GM19438 (cell line): Measurements from ENCODE around the gene SMCO3.

Experiments
- ATAC-seq: cut with Tn5 transposase; IDR thresholded peaks from one replicate; pipeline ENCODE4 v1.9.1; 2021; ENCODE audit warnings: low read depth; ENCODE audit not compliant: unreplicated experiment

Gene SMCO3

GRCh38 chr12:14833336-14833735 is 19.4 kb upstream of the SMCO3 start:
- ATAC-seq, result no peak

DNA sequence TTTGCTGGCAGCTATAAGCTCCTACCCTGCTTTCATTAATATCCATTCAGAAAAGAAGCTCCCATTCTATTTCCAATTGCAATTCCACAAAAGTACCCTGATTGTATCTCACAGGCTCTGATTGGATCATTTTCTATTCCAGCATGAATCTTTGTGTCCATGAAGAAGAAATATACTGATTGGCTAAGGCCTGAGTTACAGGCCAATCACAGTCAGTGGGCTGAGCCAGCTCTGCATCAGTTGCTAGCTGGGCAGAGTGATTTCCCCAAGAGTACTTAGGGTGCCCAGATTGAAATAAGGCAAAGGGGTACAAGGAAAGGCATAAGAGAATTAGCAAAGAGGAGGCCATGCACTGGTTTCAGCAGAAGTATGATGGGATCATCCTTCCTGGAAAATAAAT is 14.9 kb upstream of the SMCO3 start:
- peak; percentile 81 for ATAC-seq

DNA sequence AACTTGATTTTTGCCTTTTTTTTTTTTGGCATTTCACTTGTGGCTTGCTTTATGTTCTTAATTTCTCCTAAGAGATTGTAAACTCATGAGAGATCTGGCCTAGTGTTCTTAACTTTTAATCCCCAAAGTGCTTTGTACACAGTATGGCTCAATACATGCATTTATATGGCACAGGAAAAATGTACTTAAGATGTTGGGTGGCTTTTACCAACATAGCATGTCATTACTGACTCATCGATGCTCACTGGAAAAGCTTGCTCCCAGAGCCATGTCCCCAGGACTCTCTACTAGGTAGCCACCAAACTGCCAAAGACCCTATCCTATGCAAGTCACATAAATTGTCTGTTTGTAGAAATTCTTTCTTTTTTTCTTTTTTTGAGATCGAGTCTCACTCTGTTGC is 13.1 kb upstream of the SMCO3 start:
- ATAC-seq, result no peak

DNA sequence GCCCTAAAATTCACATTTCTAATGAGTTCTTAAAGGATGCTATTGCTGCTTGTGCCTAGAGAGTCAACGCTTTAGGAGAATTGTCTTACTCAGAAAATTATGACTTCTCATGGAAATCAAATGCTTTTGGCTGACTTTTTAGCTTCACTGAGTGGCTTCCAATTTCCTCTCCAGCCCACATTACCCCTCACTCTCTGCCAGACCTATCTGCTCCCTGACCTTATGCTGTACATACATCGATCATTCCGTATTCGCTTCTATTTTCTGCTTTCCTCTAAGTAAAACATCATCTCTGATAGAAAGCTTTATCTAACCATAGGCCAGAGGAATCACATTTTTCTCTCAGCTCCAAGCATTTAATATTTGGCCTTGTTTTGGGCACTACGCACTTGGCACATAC is 12.5 kb upstream of the SMCO3 start:
- ATAC-seq, result no peak

DNA sequence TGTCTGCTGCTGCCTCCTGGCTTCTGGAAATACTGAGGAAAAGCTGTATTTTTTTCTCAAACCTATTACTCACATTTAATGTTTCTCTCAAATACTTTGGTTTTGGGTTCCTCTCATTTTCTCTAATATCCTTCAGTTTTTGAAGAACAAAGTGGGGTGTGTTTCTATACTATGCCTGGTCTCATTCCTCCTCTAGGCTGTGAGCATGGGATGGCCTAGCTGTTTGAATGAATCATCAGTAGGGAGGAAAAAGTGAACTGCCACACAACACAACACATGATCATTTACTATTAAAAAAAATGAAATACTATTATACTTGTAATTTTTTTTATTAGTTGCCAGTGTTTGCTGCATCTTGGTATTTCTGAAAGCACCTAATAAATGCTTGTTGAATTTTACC is 11.3 kb upstream of the SMCO3 start:
- no peak for ATAC-seq

DNA sequence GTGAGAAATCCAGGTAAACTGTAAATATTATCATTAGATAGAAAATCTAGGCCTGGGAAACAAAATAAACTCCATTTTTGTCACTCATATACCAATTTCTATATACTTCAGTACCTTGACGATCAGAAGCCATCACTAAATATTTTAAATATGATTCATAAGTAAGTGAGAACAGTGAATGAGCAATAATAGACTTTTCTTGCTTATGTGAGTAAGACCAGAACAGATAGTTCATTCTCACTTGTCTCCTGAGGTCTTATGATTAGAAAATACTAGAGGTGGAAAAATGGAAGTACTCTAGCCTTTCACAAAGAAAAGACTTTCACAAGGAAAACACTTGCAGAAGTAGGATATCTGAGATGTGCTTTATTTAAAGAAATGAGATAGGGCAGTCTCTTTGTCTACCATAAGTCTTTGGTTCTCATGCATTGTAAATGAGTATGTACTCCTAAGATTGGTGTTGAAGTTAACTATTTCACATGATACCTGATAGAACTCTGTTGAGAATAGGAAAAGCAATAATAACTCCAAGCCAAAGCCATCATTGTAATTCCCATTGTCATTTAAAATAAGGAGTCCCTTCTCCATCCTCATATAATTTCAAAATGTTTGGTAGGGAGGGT is 10.1 kb upstream of the SMCO3 start:
- ATAC-seq, result no peak

DNA sequence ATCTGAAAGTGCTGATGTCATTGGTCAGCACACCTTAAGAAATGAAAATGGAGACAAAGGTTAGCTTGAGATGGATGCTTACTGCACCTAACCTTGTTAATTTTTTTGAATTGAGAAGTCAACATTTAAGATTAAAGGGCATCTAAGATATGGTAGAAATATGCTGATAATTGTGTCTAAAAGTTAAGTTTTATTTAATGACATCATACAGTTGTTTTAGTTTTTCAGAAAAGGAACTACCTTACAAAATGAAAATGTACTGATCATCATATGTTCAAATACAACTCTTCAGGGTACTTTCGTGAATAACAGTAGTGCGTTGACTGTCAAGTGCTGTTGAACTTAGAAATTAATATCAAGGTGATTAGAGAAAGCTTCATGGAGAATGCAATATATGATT is 2.5 kb downstream of the SMCO3 start:
- ATAC-seq, result no peak

- no peak for ATAC-seq
Measured at GRCh38 chr12:14810953-14811483, 3.0 kb downstream of the SMCO3 start.

DNA sequence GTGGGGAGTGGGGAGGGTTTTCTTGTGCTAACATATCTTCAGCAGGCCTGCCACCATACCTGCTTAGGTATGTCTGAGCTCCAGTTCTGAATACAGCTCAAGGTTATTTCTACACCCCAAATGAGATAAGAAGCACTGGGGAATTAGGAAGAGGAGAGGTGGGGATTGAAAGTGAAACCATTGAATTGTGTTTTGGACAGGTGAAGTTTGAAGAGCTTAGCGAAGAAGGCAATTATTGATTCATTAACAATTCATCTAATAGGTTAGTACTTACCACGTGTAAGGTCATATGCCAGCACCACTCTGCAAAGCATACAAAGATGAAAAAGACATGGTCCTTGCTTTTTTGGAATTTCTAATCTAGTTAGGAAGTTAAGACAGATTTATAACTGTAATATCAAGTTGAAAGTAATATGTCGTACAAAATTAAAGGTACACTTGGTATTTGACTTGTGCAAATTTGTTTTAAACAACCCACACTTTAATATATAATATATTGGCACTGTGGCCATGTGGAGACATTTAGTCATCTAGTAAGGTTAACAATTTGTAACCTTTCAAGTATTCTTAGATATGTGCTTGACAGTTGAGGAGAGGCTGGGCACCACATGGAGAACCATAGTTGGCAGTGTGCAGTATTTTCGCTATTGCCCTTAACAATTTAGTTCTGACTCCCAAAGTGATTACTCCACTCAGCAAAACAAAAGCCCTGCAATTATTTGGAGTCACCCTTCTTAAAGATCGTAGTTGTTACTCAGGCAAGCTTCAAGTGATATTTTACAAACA is 3.6 kb downstream of the SMCO3 start:
- no peak for ATAC-seq

DNA sequence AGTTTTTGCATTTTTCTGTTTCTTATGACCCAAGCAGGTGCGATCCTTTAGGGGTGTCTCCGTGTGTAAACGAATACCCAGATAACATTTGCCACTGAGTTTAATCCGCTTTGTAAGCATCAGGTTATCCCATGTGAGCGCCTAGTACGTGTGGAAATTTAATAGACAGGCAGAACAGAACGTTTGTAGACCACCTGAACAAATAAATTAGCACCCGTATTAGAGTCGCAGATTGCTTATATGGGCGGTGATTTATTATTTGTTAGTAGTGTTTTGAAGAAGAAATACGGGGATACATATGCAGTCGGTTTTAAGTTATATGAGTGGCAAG is 10.2 kb downstream of the SMCO3 start:
- ATAC-seq, result peak; percentile 24

DNA sequence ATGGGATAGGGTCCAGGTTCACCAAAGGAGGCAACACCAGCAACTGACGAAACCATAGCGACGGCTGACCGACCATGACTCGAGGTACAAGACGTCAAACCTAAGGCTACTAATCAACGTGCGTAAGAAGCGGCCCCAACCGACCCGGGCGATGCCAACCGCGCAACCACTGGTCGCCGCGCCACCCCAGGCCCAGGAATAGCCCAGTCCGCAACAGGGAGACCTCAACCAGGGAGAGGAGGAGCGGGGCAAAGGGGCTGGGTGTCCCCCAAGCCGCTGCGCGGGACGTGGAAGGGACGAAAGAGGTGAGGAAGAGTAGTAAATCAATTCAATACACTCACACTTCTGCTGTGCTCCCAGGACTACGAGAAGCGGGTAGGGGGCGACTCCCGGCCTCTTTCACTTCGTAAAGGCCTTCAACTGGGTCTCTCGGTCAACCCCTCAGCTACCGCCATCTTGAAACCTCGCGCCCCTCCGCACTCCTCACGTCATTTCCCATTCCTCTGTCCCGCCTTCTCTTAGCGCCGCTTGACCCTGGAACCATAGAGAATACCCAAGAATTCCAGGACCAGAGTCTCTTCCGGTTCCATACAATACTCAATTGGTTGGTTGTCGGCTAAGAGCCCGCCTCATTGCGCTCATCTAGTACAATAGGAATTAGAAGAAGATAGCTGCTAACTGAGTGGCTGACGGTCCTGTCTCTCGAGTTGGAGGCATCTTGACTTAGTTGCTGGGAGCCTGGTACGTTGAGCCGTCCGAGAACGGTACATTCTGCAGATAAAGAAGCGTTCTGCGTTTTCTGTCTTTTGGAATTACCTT is 10.8 kb downstream of the SMCO3 start, which contains the start of the genes C12orf60 and WBP11:
TSS of gene C12orf60 (plus strand) at position 660 of the 819 bp plus-strand sequence. CDS start 19,266 bp downstream, outside the sequence.
TSS of gene WBP11 (minus strand) at position 468 of the 819 bp plus-strand sequence. CDS start 2,095 bp downstream, outside the sequence.
- ATAC-seq, result peak; percentile 99

- ATAC-seq, result no peak
Measured at GRCh38 chr12:14802721-14803010, 11.3 kb downstream of the SMCO3 start.

- ATAC-seq, result no peak
Measured at GRCh38 chr12:14802247-14802646, 11.7 kb downstream of the SMCO3 start.

DNA sequence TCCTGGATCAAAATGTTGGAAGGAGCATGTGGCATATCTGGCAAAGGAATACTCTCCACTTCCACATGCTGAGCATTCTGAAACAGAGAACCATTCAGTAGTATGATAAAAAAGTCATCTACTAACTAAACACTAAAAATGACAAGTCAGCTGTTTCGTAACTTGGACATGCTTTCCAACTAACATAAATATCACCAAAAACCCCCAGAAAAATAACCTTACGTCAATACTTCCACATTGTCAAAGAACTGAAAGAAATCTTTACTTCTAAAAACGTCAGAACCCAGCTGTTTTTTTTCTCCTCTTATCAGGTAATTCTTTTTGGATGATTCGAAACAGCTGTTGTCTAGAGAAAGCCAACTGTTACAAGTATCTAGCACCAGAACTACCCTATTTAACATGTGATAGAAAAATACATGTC is 18.9 kb downstream of the SMCO3 start:
- ATAC-seq, result no peak

- no peak for ATAC-seq
Measured at GRCh38 chr12:14785568-14785967, 28.4 kb downstream of the SMCO3 start.

- ATAC-seq, result no peak
Measured at GRCh38 chr12:14784471-14784870, 29.5 kb downstream of the SMCO3 start.

GRCh38 chr12:14782756-14783155 is 31.2 kb downstream of the SMCO3 start:
- ATAC-seq, result no peak

DNA sequence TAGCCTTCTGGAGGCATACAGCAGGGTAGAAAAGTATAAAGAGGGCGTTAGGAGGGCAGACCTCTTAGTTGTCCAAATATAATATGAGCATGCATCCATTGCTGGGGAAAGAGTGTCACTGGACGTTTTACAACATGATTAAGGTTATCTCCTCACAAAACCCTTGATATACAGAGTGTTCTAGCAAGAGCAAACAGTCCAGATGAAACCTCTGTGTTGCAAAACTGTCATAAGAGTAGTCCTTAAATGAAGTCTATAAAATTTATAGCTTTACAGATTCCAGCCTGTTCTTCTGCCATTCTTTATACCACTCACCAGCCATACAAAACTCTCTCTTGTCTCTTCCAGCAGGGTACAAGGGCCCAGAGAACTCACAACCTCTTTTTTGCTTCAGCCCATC is 32.4 kb downstream of the SMCO3 start:
- no peak for ATAC-seq

GRCh38 chr12:14780859-14781258 is 33.1 kb downstream of the SMCO3 start:
- ATAC-seq, result no peak

DNA sequence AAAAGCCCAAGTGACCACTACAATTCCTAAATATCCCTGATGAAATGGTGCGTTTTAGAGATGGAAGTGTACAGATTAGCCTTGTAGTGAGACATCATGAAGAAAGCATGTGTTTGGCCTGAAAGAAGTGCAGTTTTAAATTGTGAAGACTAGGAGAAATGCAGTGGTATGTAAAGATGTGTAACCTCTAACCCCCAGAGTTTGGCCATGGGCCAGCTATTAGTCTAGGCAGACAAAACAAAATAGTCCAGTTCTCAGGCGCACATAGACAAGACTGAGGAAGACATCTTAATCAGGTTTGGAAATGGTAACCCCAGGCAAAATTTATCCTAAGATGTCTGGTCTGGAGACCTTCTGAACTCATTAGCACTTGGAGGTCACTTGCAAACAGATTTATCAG is 34.1 kb downstream of the SMCO3 start:
- no peak for ATAC-seq

DNA sequence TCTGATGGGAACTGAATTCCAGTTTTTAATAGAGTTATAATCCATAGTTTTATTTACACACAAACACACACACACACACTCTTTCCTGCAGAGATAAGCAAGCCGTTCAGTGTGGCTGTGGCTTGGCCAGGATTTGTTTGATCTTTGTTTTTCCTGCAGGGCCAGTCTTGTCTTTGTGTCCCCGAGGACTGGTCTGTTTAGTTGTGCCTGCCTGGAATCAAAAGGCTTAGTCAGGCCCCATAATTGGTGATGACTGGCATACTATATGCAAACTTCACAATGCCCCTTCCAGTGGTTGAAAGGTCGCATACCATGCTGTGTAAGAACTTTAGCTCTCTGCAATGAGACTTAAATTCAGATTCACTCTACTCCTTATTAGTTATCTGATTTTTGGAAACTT is 36.7 kb downstream of the SMCO3 start:
- ATAC-seq, result no peak
